Neuronal stem cell (in vitro differentiated cells): Measurements from ENCODE around the gene NPTXR.

Experiments used
- DNase-seq: peaks from one replicate; pipeline ENCODE4 v3.0.0-alpha.2; 2013; ENCODE audit warnings: low spot score
- H2AFZ ChIP-seq: one replicate; pipeline ENCODE4 v1.6.1; 2013; ENCODE audit warnings: mild to moderate bottlenecking, low read length, inconsistent platforms
- H2AK5ac ChIP-seq: 2 replicates; pipeline ENCODE4 v1.6.1; 2013; ENCODE audit warnings: low read depth, mild to moderate bottlenecking, inconsistent platforms, low read length, moderate library complexity, mixed read lengths
- H2BK120ac ChIP-seq: 2 replicates; pipeline ENCODE4 v1.6.1; 2013; ENCODE audit warnings: low read depth, mild to moderate bottlenecking, inconsistent platforms, low read length, moderate library complexity, mixed read lengths
- H2BK12ac ChIP-seq: one replicate; pipeline ENCODE4 v1.6.1; 2013; ENCODE audit warnings: low read length, inconsistent platforms
- H2BK15ac ChIP-seq: 2 replicates; pipeline ENCODE4 v1.6.1; 2013; ENCODE audit warnings: mild to moderate bottlenecking, low read length, inconsistent platforms, mixed read lengths
- H2BK5ac ChIP-seq: one replicate; pipeline ENCODE4 v1.6.1; 2013; ENCODE audit warnings: inconsistent platforms, mild to moderate bottlenecking, low read length, moderate library complexity
- H3K14ac ChIP-seq: one replicate; pipeline ENCODE4 v1.6.1; 2013; ENCODE audit warnings: low read length, inconsistent platforms
- H3K18ac ChIP-seq: 2 replicates; pipeline ENCODE4 v1.6.1; 2013; ENCODE audit warnings: low read length, inconsistent platforms
- H3K23ac ChIP-seq: 2 replicates; pipeline ENCODE4 v1.6.1; 2013; ENCODE audit warnings: low read depth, mild to moderate bottlenecking, mixed read lengths, low read length, inconsistent platforms; ENCODE audit not compliant: poor library complexity
- H3K27ac ChIP-seq: replicated peaks from 3 replicates; pipeline ENCODE4 v1.5.1; 2013; ENCODE audit warnings: low read length, inconsistent platforms
- H3K27me3 ChIP-seq, 3 experiments: 2 replicates each; pipeline ENCODE4 v1.6.1; 2013; ENCODE audit warnings: low read length in 3 of 3, mild to moderate bottlenecking in 2 of 3, inconsistent platforms in 1 of 3, low read depth in 1 of 3, mixed read lengths in 1 of 3, moderate library complexity in 1 of 3; ENCODE audit not compliant: control insufficient read depth in 3 of 3, insufficient read depth in 3 of 3
- H3K36me3 ChIP-seq, 2 donors: replicated peaks in 1 of 2; 2 replicates each; pipeline ENCODE4 v1.6.1; 2013; ENCODE audit warnings: low read length in 2 of 2; ENCODE audit not compliant: control insufficient read depth in 2 of 2, insufficient read depth in 2 of 2
- H3K4ac ChIP-seq: 2 replicates; pipeline ENCODE4 v1.6.1; 2013; ENCODE audit warnings: inconsistent platforms, mild to moderate bottlenecking, low read length, moderate library complexity
- H3K4me1 ChIP-seq, 2 donors: 1 replicate in 1 of 2; 2 replicates in 1 of 2; pipeline ENCODE4 v1.6.1; 2013; ENCODE audit warnings: low read length in 2 of 2, low read depth in 1 of 2; ENCODE audit not compliant: control insufficient read depth in 2 of 2, insufficient read depth in 1 of 2
- H3K4me2 ChIP-seq: one replicate; pipeline ENCODE4 v1.6.1; 2013; ENCODE audit warnings: mild to moderate bottlenecking, low read length, inconsistent platforms; ENCODE audit not compliant: insufficient read depth, poor library complexity, severe bottlenecking
- H3K4me3 ChIP-seq, 2 donors: 2 replicates each; pipeline ENCODE4 v1.5.1; 2013; ENCODE audit warnings: low read length in 2 of 2, mild to moderate bottlenecking in 2 of 2, inconsistent platforms in 1 of 2, moderate library complexity in 1 of 2
- H3K79me1 ChIP-seq: one replicate; pipeline ENCODE4 v1.6.1; 2013; ENCODE audit warnings: low read depth, mild to moderate bottlenecking, inconsistent platforms, low read length, moderate library complexity
- H3K9ac ChIP-seq: one replicate; pipeline ENCODE4 v1.6.1; 2013; ENCODE audit warnings: mild to moderate bottlenecking, low read depth, low read length, inconsistent platforms; ENCODE audit not compliant: poor library complexity
- H3K9me3 ChIP-seq, 2 donors: replicated peaks in 1 of 2; 2 replicates each; pipeline versions ENCODE3 to v1.6.1; 2013; ENCODE audit warnings: low read length in 2 of 2, mild to moderate bottlenecking in 2 of 2, inconsistent platforms in 1 of 2, low read depth in 1 of 2, mixed read lengths in 1 of 2, moderate library complexity in 1 of 2; ENCODE audit not compliant: control insufficient read depth in 2 of 2, insufficient read depth in 1 of 2
- H4K8ac ChIP-seq: one replicate; pipeline ENCODE4 v1.6.1; 2013; ENCODE audit warnings: low read depth, mild to moderate bottlenecking, inconsistent platforms, low read length, moderate library complexity
- H4K91ac ChIP-seq: one replicate; pipeline ENCODE4 v1.6.1; 2013; ENCODE audit warnings: low read length, low read depth, mild to moderate bottlenecking, inconsistent platforms; ENCODE audit not compliant: poor library complexity
- WGBS, 2 donors: extraction: QIAGEN DNeasy Blood & Tissue Kit; methylation state at CpG; one replicate each; pipeline ENCODE4 v1.1.7; 2013; ENCODE audit warnings: missing lambda C conversion rate in 2 of 2, mixed read lengths in 1 of 2; ENCODE audit not compliant: insufficient read length in 2 of 2, insufficient replicate concordance in 1 of 2; ENCODE audit errors: extremely low coverage in 2 of 2; 5-methylcytosine and 5-hydroxymethylcytosine counted together

Gene NPTXR

DNA sequence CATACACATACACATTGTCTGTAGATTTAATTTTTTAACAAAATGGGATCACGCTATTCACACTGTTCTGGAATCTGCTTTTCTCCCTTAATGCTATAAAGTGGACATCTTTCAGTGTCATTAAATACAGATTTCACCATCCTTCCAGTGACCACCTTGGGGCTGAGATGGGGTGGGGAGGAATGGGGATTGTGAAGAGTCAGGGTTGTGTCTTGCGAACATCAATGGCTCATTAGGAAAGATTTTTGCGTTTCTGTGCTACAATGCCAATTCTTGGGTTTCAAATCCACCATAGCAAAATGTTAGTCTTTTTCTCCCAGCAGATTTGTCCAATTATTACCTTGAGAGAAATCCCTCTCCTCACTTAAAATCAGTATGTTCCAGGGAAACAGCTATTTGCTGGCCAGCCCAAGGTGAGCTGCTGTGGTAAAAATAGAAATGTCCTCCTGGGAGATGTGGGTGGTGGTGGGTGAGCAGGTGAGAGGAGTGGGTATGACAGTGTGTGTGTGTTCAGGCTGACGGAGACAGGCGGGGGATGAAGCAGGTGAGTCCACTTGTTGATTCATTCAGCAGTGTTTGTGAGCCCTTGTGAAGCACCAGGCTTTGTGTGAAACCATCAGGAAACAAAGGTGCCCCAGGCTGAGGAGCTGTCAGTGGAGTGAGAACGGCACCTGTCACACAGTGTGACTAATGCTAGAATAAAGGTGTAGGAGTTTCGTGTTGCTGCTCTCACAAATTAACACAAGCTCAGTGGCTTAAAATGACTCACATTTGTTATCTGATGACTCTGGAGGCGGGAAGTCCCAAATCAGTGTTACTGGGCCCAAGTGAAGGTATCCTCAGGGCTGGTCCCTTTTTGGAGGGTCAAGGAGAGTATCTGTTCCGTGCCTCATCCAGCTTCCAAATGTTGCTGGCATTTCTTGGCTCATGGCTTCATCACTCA is 29.9 kb upstream of the NPTXR start:
- Histone ChIP-seq H3K23ac (no peak overlapping the region), H3K4me1 (peaks cover 12 to 19% of the 10 kb centered on the region in 2 donors), H3K4ac (no peak overlapping the region), H3K27me3 (peaks cover 0 to 22% (median 0%) of the 10 kb centered on the region in 3 experiments), H2BK15ac (no peak overlapping the region), H3K27ac (no peak overlapping the region), H2BK12ac (no peak overlapping the region), H2AFZ (peak overlapping the region; percentile 100), H3K4me3 (peak overlapping the region in 1 of 2 donors; percentile 93), H3K14ac (no peak overlapping the region), H3K18ac (no peak overlapping the region), H3K36me3 (peaks cover 9 to 14% of the 10 kb centered on the region in 2 donors), H4K8ac (no peak overlapping the region), H3K79me1 (no peaks in the 10 kb centered on the region), H2BK120ac (no peak overlapping the region), H3K9ac (no peak overlapping the region), H4K91ac (no peak overlapping the region), H3K9me3 (no peaks in the 10 kb centered on the region), H2BK5ac (no peak overlapping the region), H3K4me2 (no peak overlapping the region), H2AK5ac (no peak overlapping the region)
- WGBS, 2 donors: no CpG with 5 or more reads among the region's 9 CpGs
- DNase-seq: no peak

GRCh38 chr22:38872831-38873248 is 29.0 kb upstream of the NPTXR start:
- no CpG with 5 or more reads among the region's 37 CpGs for WGBS, 2 donors
- peak overlapping the region; percentile 100 for H2AFZ ChIP-seq
- peaks cover 0 to 13% (median 0%) of the 10 kb centered on the region in 3 experiments for H3K27me3 ChIP-seq
- no peak overlapping the region for H3K23ac ChIP-seq
- peaks cover 16 to 23% of the 10 kb centered on the region in 2 donors for H3K36me3 ChIP-seq
- DNase-seq: no peak
- H2BK12ac ChIP-seq: no peak overlapping the region
- H3K27ac ChIP-seq: peak overlapping the region; percentile 65
- H3K18ac ChIP-seq: peak overlapping the region; percentile 90
- peak overlapping the region; percentile 85 to 93 for H3K4me3 ChIP-seq
- peaks cover 12 to 20% of the 10 kb centered on the region in 2 donors for H3K4me1 ChIP-seq
- H2BK5ac ChIP-seq: peak overlapping the region; percentile 43
- H3K9ac ChIP-seq: peak overlapping the region; percentile 93
- peak overlapping the region; percentile 52 for H2BK15ac ChIP-seq
- peak overlapping the region; percentile 21 for H3K14ac ChIP-seq
- H3K4me2 ChIP-seq: peak overlapping the region; percentile 67
- peak overlapping the region; percentile 65 for H2BK120ac ChIP-seq
- H3K79me1 ChIP-seq: peaks cover 5% of the 10 kb centered on the region
- H3K4ac ChIP-seq: no peak overlapping the region
- peak overlapping the region; percentile 66 for H4K8ac ChIP-seq
- H3K9me3 ChIP-seq: no peaks in the 10 kb centered on the region
- H2AK5ac ChIP-seq: peak overlapping the region; percentile 69
- no peak overlapping the region for H4K91ac ChIP-seq

DNA sequence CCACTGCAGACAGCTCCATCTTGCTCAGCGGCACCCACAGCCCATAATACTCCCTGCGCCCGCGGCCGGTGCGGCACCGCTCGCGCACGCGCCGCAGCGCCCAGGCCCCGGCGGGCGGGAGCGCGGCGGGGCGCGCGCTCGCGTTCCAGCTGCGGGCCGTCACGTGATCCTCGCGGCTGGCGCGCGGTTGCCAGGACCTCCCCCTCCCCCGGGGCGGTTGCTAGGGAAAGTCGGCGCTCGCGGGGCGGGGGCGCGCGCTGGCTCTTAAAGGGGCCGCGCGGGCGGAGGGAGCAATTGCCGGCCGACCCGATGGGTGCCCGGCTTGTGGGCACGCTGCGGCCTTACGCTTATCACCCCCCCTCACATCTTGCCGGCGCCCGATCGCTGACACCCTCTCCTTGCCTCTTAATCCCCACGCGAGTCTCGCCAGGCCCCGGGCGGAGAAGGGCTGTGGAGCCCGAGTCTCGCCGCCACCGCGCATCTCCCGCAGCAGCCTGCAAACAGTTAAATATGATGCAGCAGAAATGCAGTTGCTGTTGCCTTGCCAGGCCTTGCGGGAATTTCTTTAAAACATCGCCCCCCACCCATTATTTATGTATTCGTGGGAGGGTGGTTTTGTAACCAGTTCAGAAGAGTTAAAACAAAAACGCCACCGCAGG is 28.5 kb upstream of the NPTXR start, which contains the start of gene CBX6:
CBX6 (minus strand) TSS at position 45 of the 659 bp plus-strand sequence; CDS start at position 19, 26 bp downstream.
- H3K23ac ChIP-seq: peak within 1 kb of the TSS; percentile 75
- no peak within 1 kb of the TSS for H2BK12ac ChIP-seq
- no peak within 1 kb of the TSS for H3K4ac ChIP-seq
- peak within 1 kb of the TSS; percentile 98 for H3K18ac ChIP-seq
- peaks cover 20 to 28% of the 10 kb centered on the region in 2 donors for H3K36me3 ChIP-seq
- H4K8ac ChIP-seq: peak within 1 kb of the TSS; percentile 66
- peaks cover 0 to 13% (median 0%) of the 10 kb centered on the region in 3 experiments for H3K27me3 ChIP-seq
- H2BK15ac ChIP-seq: peak within 1 kb of the TSS; percentile 69
- peaks cover 12 to 20% of the 10 kb centered on the region in 2 donors for H3K4me1 ChIP-seq
- H3K79me1 ChIP-seq: peaks cover 8% of the 10 kb centered on the region
- H4K91ac ChIP-seq: no peak within 1 kb of the TSS
- peak within 1 kb of the TSS; percentile 65 for H2BK120ac ChIP-seq
- H3K9me3 ChIP-seq: no peaks in the 10 kb centered on the region
- H3K9ac ChIP-seq: peak within 1 kb of the TSS; percentile 93
- H3K14ac ChIP-seq: peak within 1 kb of the TSS; percentile 78
- H2AFZ ChIP-seq: peak within 1 kb of the TSS; percentile 100
- H3K4me3 ChIP-seq: peak within 1 kb of the TSS; percentile 88 to 93
- DNase-seq: peak; percentile 95
- peak within 1 kb of the TSS; percentile 68 for H3K4me2 ChIP-seq
- WGBS, 2 donors: no CpG with 5 or more reads among the region's 73 CpGs
- H2BK5ac ChIP-seq: peak within 1 kb of the TSS; percentile 85
- H2AK5ac ChIP-seq: peak within 1 kb of the TSS; percentile 69
- peak within 1 kb of the TSS; percentile 75 for H3K27ac ChIP-seq
